ENCODE results near the gene POGK.
A peak's percentile ranks its signal among the peaks of the same experiment; 100 is the strongest.
"Not testable (repeated sequence)": the region's sequence is repeated elsewhere in the genome, so short reads cannot be mapped to it uniquely, and the experiment has no call there.

POGK gene

DNA sequence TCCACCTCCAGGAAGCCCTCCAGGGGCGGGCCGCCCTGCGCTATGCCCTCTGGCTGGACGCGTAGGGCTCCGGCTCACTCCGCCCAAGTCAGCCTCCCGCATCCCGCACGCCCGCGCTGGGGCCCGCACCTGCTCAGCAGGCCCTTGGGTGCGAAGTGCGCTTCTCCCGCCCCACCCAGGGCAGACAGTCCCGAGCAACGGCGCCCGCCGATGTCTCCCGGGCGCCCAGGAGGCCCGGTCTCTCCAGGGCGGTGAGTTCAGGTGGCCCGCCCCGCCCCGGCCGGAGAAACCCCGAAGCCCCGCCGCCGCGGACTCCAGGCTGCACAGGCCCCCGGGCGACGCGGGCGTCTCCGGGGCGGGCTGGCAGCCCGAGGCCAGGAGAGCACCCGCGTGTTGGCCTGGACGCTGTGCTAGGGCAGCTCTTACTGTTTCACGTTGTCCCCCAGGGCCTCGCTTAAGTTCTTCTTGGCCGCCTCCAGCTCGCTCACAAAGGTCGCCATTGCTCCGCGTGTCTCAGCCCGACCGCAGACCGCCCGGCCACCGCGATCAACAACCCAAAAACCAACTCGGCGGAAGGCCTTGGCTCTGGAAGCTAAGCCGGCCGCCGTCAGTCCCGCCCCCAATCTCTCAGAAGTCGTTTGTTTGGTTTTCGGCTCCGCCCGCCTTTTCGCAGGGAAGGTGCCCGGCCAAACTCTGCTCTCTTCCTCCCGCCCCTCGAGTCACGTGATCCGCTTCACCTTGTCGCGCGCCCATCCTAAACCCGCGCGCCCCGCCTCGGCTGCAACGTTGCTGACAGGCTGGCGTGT, 36.7 kb downstream of the POGK start, which contains the start of gene TADA1:
TADA1 (minus strand) TSS at position 531 of the 806 bp plus-strand sequence; CDS start at position 500, 31 bp downstream.
- no peaks in the 10 kb centered on the region for H3K27me3 Mint-ChIP-seq
- H3K4me3 Mint-ChIP-seq, result peak within 1 kb of the TSS; percentile 84 to 97
- peak; percentile 97 to 99 for DNase-seq
- peak; percentile 91 for ATAC-seq
- H3K27ac Mint-ChIP-seq, result peak within 1 kb of the TSS; percentile 94 to 99
- peaks cover 61% of the 10 kb centered on the region for H3K4me1 Mint-ChIP-seq
- H3K9me3 Mint-ChIP-seq, result no peaks in the 10 kb centered on the region

DNA sequence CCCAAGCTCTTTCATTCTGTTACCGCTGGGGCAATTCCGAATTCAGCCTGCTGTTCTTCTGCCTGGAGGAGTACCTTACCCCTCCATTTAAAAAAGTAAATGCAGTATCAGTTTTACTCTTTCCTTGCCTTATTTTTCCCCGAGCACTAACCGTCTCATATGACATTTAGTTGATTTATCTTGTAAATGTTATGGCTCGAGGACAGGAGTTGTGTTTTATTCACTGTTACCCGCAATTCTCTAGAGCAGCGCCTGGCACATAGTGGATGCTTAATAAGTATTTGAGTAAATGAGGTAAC, 37.2 kb downstream of the POGK start:
- Mint-ChIP-seq H3K27me3 (no peaks in the 10 kb centered on the region), H3K9me3 (no peaks in the 10 kb centered on the region), H3K4me3 (peak overlapping the region; percentile 84 to 97), H3K4me1 (peaks cover 55% of the 10 kb centered on the region), H3K27ac (peak overlapping the region; percentile 94 to 99)
- ATAC-seq (peak; percentile 1), DNase-seq (no peak)

DNA sequence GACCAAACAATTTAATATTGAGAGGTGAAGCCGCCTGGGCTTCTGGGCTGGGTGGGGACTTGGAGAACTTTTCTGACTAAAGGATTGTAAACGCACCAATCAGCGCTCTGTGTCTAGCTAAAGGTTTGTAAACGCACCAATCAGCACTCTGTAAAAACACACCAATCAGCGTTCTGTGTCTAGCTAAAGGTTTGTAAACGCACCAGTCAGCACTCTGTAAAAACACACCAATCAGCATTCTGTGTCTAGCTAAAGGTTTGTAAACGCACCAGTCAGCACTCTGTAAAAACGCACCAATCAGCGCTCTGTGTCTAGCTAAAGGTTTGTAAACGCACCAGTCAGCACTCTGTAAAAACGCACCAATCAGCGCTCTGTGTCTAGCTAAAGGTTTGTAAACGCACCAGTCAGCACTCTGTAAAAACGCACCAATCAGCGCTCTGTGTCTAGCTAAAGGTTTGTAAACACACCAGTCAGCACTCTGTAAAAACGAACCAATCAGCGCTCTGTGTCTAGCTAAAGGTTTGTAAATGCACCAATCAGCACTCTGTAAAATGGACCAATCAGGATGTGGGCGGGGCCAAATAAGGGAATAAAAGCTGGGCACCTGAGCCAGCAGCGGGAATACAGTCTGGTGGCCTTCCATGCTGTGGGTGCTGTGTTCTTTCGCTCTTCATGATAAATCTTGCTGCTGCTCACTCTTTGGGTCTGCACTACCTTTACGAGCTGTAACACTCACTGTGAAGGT, 39.1 kb downstream of the POGK start:
- H3K4me1 Mint-ChIP-seq, result peaks cover 37% of the 10 kb centered on the region
- ATAC-seq, DNase-seq, H3K27ac Mint-ChIP-seq, H3K4me3 Mint-ChIP-seq, H3K27me3 Mint-ChIP-seq, H3K9me3 Mint-ChIP-seq: not testable (repeated sequence)

DNA sequence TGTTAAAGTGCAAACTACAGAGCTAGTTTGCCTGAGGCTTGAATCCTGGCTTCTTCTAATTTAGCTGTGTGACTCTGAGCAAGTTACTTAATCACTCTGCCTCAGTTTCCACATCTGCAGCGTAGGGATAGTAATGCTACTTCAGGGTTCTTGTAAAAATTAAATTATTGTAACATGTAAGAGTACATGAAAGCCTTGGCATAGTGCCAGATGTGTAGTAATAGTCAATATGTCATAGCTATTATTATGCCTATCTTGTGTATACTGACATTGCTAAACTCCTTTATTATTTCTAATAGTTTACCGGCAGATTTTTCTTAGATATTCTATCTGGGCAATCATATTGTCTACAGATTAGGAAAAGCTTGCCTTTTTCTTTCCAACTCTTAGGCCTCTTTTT, 43.6 kb downstream of the POGK start:
- Mint-ChIP-seq H3K27ac (no peak overlapping the region), H3K27me3 (peaks cover 28% of the 10 kb centered on the region), H3K4me1 (peaks cover 22% of the 10 kb centered on the region), H3K4me3 (no peak overlapping the region), H3K9me3 (no peaks in the 10 kb centered on the region)
- no peak for ATAC-seq
- no peak for DNase-seq

DNA sequence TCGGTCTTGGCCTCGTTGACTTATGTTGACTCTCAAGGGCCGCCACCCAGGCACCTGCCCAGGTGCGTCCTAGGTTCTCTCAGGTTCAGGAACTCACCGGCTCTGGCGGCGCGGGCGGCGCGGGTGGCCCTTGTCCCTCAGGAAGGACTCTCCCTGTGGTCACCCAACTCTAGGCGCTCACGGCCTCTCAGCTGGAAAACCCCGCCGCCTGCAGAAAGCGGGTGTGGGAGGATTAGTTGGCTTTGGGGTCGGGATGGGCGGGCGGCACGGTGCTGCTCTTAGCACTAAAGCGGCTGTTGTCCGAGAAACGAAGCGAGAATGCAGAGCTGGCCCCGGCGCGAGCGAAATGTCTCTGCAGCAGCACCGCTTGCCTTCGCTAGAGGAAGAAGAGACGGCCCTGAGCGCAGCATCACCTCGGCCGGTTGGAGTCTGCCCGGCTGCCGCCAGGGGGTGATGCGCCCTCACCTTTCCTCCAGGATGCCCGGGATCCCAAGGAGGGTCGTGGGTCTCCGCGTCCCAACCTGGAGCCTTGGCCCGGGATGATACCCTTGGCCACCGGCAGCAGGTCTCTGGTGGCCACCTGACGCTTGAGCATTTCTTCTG, 44.9 kb downstream of the POGK start:
- Mint-ChIP-seq H3K4me1 (peaks cover 22% of the 10 kb centered on the region), H3K4me3 (peak overlapping the region in 1 of 2 donors; percentile 56), H3K9me3 (no peaks in the 10 kb centered on the region), H3K27me3 (peaks cover 28% of the 10 kb centered on the region), H3K27ac (no peak overlapping the region)
- DNase-seq (peak; percentile 41 to 42), ATAC-seq (peak; percentile 86)

DNA sequence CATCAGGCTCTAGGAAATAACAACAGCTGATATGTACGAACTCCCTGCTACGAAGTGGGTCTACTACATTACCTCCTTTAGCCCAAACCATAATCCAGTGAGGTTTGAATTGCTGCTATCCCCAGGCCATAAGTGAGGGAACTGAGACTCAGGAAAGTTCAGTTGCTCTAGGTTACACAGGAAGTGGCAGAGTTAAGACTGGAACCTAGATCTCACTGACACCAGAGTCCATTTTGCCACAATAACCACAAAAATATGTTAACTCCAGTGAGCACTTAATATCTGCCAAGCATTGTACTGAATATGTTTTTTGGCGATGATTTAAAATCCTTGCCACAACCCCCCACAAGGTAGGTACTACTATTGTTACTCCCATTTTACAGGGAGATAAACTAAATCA, 45.7 kb downstream of the POGK start:
- ATAC-seq, result peak; percentile 49
- no peak for DNase-seq
- Mint-ChIP-seq H3K27ac (no peak overlapping the region), H3K9me3 (no peaks in the 10 kb centered on the region), H3K4me3 (no peak overlapping the region), H3K27me3 (peaks cover 28% of the 10 kb centered on the region), H3K4me1 (peaks cover 22% of the 10 kb centered on the region)

DNA sequence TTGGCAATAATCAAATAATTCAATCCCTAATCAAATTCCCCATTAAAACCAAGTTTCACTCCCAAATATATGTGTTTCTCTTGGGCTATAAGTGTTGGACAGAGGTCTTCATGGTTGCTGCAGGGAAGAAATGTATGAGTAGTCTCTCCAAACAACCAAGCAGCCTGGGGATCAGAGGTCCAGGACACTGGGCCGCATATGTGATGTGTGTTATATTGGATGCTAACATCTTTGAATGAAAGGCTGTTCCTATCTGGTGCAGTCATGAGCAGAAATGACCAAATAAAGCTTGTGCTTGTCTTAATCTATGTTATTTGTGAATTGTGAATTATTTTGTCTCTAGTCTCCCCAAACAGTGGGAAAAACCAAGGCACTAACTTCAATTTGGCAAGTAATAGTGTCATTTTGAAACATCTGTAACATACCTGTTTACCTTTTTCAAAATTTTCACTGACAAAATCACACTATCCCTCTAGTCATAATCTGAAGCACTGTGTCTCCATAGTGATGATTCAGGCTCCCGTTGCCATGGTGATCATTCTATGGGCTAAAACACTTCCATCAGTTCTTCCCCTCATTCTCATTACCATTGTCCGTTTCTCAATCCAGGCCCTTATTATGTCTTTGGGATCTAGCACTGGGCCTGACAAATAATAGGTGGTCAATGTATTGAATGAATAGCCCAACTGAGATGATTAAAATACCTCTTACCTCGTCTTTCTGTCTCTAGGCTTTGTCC, 49.3 kb downstream of the POGK start:
- no peak for ATAC-seq
- H3K4me1 Mint-ChIP-seq, result peaks cover 22% of the 10 kb centered on the region
- peaks cover 29% of the 10 kb centered on the region for H3K27me3 Mint-ChIP-seq
- no peak for DNase-seq
- no peak overlapping the region for H3K27ac Mint-ChIP-seq
- no peak overlapping the region for H3K4me3 Mint-ChIP-seq
- no peaks in the 10 kb centered on the region for H3K9me3 Mint-ChIP-seq

DNA sequence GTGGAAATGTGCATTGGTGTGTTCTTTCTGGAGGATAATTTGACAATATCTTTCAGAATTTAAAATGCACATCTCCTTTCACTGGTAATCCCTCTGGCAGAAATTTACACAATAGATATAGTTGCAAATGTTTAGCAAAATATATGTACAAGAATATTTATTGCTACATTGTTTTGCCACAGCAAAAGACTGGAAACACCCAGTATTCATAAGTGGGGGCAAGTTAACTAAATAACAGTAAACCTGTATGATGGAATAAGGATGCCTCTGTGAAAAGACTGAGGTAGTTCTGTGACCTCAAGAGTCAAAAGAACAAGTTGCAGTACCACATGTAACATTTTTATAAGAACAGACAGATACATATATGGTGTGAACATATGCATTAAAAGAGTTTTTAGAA, 50.5 kb downstream of the POGK start:
- ATAC-seq (no peak), DNase-seq (no peak)
- Mint-ChIP-seq H3K27me3 (peaks cover 28% of the 10 kb centered on the region), H3K4me3 (no peak overlapping the region), H3K4me1 (peaks cover 9% of the 10 kb centered on the region), H3K9me3 (no peaks in the 10 kb centered on the region), H3K27ac (no peak overlapping the region)

DNA sequence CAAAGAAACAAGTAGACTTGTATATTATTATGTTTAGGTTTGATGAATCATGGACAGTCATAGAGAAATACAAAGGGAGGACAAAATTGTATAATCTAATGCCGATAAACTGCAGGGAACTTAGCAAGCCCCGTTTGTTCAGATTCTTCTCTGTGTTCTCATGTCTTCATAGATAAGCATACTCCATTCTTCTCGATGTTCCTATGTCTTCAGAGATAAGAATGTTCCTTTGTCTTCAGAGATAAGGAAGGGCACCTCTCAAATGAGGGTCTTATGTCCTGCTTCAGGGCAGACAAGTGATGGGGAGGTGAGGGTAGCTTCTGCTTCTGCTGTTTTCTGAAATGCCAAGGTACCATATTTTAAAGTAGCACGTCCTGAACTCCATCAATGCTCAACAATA, 56.5 kb downstream of the POGK start:
- no peak overlapping the region for H3K4me3 Mint-ChIP-seq
- H3K4me1 Mint-ChIP-seq, result no peaks in the 10 kb centered on the region
- peaks cover 27% of the 10 kb centered on the region for H3K27me3 Mint-ChIP-seq
- peaks cover 6 to 24% of the 10 kb centered on the region in 2 donors for H3K9me3 Mint-ChIP-seq
- ATAC-seq (no peak), DNase-seq (no peak)
- no peak overlapping the region for H3K27ac Mint-ChIP-seq

DNA sequence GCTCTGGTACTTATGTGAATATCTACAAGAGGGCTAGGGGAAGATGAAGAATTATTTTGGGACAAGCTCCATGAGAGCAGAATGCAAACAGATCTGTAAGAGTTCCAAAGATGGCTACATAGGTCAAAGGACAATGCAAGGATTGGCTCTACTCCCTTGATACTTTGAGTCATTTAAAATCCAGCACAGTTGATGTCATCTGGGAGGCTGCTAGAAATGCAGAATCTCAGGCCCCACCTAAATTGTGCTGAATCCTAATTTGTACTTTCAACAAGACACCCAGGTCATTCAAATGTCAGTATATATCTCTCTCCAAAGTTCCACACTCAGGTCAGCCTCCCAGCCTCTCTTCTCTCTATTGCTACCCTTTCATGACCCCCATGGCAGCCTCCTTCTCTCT, 60.5 kb downstream of the POGK start:
- Mint-ChIP-seq H3K9me3 (peaks cover 6 to 24% of the 10 kb centered on the region in 2 donors), H3K27ac (no peak overlapping the region)

DNA sequence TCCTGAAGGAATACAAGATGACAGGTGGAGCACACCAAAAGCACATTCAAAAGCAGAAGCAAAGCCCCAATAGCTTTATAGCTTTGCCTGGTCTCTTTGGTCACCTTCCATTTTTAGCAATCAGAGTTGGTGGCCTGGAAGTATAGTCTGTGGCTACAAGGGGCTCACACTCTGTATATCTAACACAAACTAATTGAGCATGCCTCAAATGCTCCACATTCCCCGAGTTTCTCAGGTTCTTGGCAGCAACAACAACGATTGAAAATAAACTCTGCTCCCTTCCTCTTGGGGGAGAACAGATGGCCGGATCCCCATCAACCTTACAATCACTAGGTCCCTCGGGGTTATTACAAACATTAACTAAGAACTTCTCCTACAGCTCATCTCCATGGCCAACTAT, 61.7 kb downstream of the POGK start:
- ATAC-seq (no peak), DNase-seq (no peak)
- H3K27me3 Mint-ChIP-seq, result peaks cover 14% of the 10 kb centered on the region
- no peak overlapping the region for H3K4me3 Mint-ChIP-seq
- H3K9me3 Mint-ChIP-seq, result peaks cover 6 to 22% of the 10 kb centered on the region in 2 donors
- no peak overlapping the region for H3K27ac Mint-ChIP-seq
- peaks cover 1% of the 10 kb centered on the region for H3K4me1 Mint-ChIP-seq

More for the DNA sequence above, 60.5 kb downstream of the POGK start:
- H3K4me3 Mint-ChIP-seq, result no peak overlapping the region
- ATAC-seq (no peak), DNase-seq (no peak)
- no peaks in the 10 kb centered on the region for H3K4me1 Mint-ChIP-seq
- peaks cover 20% of the 10 kb centered on the region for H3K27me3 Mint-ChIP-seq

DNA sequence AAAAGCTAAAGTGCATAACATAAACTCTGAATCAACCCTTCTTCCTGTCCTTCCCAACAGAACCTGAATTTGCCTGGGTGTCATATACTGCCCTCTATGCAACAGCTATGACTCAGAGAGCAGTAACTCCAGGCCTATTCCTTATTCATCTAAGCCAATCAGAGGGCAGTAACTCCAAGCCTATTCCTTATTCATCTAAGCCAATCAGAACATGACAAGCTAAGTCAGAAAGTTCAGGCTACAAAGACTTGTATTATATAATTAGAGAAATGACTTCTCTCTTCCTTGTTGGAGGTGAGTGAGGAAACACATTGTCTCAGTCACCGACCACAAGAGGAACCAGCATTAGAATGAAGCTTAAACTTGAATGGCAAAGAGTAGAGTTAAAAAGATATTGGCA, 63.0 kb downstream of the POGK start:
- no peak overlapping the region for H3K27ac Mint-ChIP-seq

DNA sequence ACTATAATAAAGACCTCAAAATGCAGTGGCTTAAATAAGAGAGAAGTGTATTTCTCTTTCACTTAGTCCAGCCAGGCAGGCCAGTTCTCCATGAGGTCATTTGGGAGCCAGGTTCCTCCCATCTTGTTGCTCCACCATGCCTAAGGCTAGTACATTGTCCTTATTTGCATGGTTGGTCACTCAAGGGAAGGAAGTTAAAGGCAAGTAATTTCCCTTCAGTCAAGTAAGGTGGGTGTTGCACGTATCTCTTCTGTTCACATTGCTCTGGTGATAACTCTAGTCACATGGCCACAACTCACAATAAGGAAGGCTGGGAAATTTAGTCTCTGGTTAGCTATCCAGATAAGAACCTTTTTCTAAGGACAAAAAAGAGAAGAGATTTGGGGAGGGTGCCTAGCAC, 64.0 kb downstream of the POGK start:
- peaks cover 10% of the 10 kb centered on the region for H3K27me3 Mint-ChIP-seq
- peaks cover 7% of the 10 kb centered on the region for H3K4me1 Mint-ChIP-seq
- H3K27ac Mint-ChIP-seq, result no peak overlapping the region
- DNase-seq, result no peak
- ATAC-seq, result no peak
- H3K9me3 Mint-ChIP-seq, result peaks cover 0 to 3% of the 10 kb centered on the region in 2 donors
- no peak overlapping the region for H3K4me3 Mint-ChIP-seq

More for the DNA sequence above, 63.0 kb downstream of the POGK start:
- Mint-ChIP-seq H3K4me1 (peaks cover 7% of the 10 kb centered on the region), H3K4me3 (no peak overlapping the region), H3K9me3 (peaks cover under 1 to 11% of the 10 kb centered on the region in 2 donors), H3K27me3 (peaks cover 10% of the 10 kb centered on the region)
- no peak for ATAC-seq
- no peak for DNase-seq

DNA sequence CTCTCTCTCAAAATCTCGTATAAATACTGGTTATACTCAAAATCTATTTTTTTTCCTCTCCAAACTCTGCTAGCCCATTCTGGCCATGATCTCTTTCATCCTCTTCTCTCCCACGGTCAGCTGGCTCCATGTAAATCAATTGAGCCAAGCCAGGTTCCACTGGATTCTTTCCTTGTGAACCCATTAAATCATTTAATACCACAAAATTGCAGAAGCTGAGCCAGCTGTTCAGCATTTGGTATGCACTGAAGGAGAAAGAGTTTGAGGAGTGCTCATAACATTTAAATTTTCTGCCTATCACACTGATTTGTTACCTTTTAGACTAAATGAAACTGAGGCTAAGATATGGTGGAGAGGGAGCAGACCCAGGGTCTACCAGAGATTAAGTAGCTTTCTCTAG, 65.9 kb downstream of the POGK start:
- no peak for ATAC-seq
- Mint-ChIP-seq H3K4me1 (peaks cover 7% of the 10 kb centered on the region), H3K27me3 (peaks cover 10% of the 10 kb centered on the region), H3K27ac (no peak overlapping the region), H3K9me3 (no peaks in the 10 kb centered on the region), H3K4me3 (no peak overlapping the region)
- DNase-seq, result no peak

DNA sequence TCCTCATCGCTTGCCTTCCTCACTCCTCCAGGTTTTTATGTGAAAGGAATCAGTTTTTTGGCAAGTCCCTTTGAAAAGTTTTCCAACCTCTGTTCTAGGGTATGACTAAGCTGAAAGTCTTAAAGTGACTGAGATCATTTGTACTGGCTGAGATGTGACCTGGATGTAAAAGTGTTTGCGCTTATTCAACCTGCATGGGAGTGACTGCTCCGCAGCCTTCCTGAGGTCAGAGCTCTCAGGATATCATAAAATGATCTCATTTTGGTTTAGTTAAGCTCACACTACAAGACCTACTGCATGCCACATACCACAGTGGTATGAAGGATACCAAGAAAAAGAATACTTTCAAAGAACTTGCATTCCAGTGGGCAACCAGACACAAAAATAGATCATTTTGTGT, 66.6 kb downstream of the POGK start:
- Mint-ChIP-seq H3K4me3 (peak overlapping the region in 1 of 2 donors; percentile 48), H3K27me3 (peaks cover 10% of the 10 kb centered on the region), H3K4me1 (peaks cover 12% of the 10 kb centered on the region), H3K9me3 (no peaks in the 10 kb centered on the region), H3K27ac (peak overlapping the region in 1 of 2 donors; percentile 15)
- DNase-seq, result peak in 1 of 2 donors; percentile 17
- ATAC-seq, result peak; percentile 85
